ENCODE results near the gene PTGFR. TPM values are rescaled to one million over a fixed set of nuclear protein-coding genes. Genes with fewer than 3 reads are reported as not detected.

Gene PTGFR
- total and polyA plus RNA-seq, 10 of the 15 experiments (the other 5 are each of a cell fraction or from before 2014, with no cell fraction given), result not detected

- Histone ChIP-seq H3K4me2 (ENCODE audit: control insufficient read depth, insufficient read depth) (no peak overlapping the region), H4K20me1 (ENCODE audit: control insufficient read depth, insufficient read depth) (no peaks in the 10 kb centered on the region), H3K27ac (ENCODE audit: control insufficient read depth, insufficient read depth) (no peak overlapping the region), H3K9ac (ENCODE audit: control insufficient read depth, insufficient read depth, low read length) (no peak overlapping the region), H2AFZ (ENCODE audit: control insufficient read depth, low read depth, low read length) (no peak overlapping the region), H3K9me3 (replicated peaks; ENCODE audit: control insufficient read depth, insufficient read depth, low read length) (no peaks in the 10 kb centered on the region; the same call in 2 of the 3 replicates), H3K27me3 (replicated peaks in 1 of 2; ENCODE audit: control insufficient read depth in 2 of 2, insufficient read depth in 2 of 2, low read length in 1 of 2) (no peaks in the 10 kb centered on the region), H3K4me1 (ENCODE audit: control insufficient read depth, insufficient read depth, low read length) (no peaks in the 10 kb centered on the region), H3K79me2 (ENCODE audit: control insufficient read depth, insufficient read depth, low read length) (no peaks in the 10 kb centered on the region), H3K36me3 (ENCODE audit: control insufficient read depth in 2 of 2, insufficient read depth in 2 of 2, low read length in 1 of 2) (no peaks in the 10 kb centered on the region), H3K4me3 (no peak overlapping the region)
- ChIA-PET POLR2A (no interaction called here), CTCF (no interaction called here), SMC1A (ENCODE audit: uncharacterized antibody, unreplicated experiment) (no interaction called here), RAD21 (ENCODE audit: unreplicated experiment) (no interaction called here)
- no peak for ATAC-seq
- no TSS peak for BruUV-seq (replicated peaks)
- intact Hi-C loops (cut with micrococcal nuclease; ENCODE audit: unreplicated experiment) (no loop called here), in situ Hi-C loops (cut with MboI) (no loop called here)
- no peak for FAIRE-seq
- 2% methylated on average over 3 of the region's 3 CpGs for WGBS (ENCODE audit: insufficient coverage, insufficient replicate concordance, low lambda C conversion rate, missing lambda C conversion rate)
- no peak for DNase-seq (ENCODE audit: low read depth, low spot score)
- TF ChIP-seq REST (IDR thresholded peaks at IDR 0.05; ENCODE audit: low read depth, low read length) (no peak), MTA2 (IDR thresholded peaks at IDR 0.05; ENCODE audit: low read depth) (no peak), PAX8 (IDR thresholded peaks at IDR 0.05) (no peak), BHLHE40 (IDR thresholded peaks at IDR 0.05; ENCODE audit: borderline replicate concordance in 1 of 2, low read depth in 2 of 2, low read length in 1 of 2) (no peak), USF2 (IDR thresholded peaks at IDR 0.05; ENCODE audit: borderline replicate concordance, low read depth, low read length) (no peak), FOXK2 (IDR thresholded peaks at IDR 0.05) (no peak), JUNB (IDR thresholded peaks at IDR 0.05) (no peak), WRNIP1 (IDR thresholded peaks at IDR 0.05; ENCODE audit: borderline replicate concordance, low read depth, low read length) (no peak), ZNF24 (IDR thresholded peaks at IDR 0.05) (no peak), RB1 (IDR thresholded peaks at IDR 0.05; ENCODE audit: borderline replicate concordance) (no peak), BCL11A (IDR thresholded peaks at IDR 0.05; ENCODE audit: low read depth, low read length) (no peak), ATF2 (IDR thresholded peaks at IDR 0.05; ENCODE audit: low read length) (no peak), NKRF (conservative IDR thresholded peaks at IDR 0.05) (no peak), IRF3 (IDR thresholded peaks at IDR 0.05) (no peak), GABPA (IDR thresholded peaks at IDR 0.05; ENCODE audit: low read depth) (no peak)
These were observed 20.6 kb downstream of the PTGFR start for GRCh38 chr1:78511334-78511733.
